Osteocyte (in vitro differentiated cells): ENCODE results near the gene TTLL11. TPM values are rescaled to one million over a fixed set of nuclear protein-coding genes. Genes with fewer than 3 reads are reported as not detected.

Experiments used
- DNase-seq: peaks from one replicate; pipeline ENCODE4 v3.0.0; 2021; ENCODE audit warnings: mixed read lengths; ENCODE audit not compliant: unreplicated experiment; ENCODE audit errors: extremely low spot score
- H3K27ac Mint-ChIP-seq: one replicate; pipeline ENCODE4 v1.8.0; 2021; ENCODE audit warnings: mild to moderate bottlenecking, mixed read lengths; ENCODE audit not compliant: unreplicated experiment
- H3K27me3 Mint-ChIP-seq: one replicate; pipeline ENCODE4 v1.8.0; 2021; ENCODE audit warnings: mixed read lengths; ENCODE audit not compliant: unreplicated experiment
- H3K36me3 Mint-ChIP-seq: one replicate; pipeline ENCODE4 v1.8.0; 2021; ENCODE audit warnings: mixed read lengths; ENCODE audit not compliant: unreplicated experiment
- H3K4me1 Mint-ChIP-seq: one replicate; pipeline ENCODE4 v1.8.0; 2021; ENCODE audit warnings: mixed read lengths; ENCODE audit not compliant: unreplicated experiment
- H3K4me3 Mint-ChIP-seq: one replicate; pipeline ENCODE4 v1.8.0; 2021; ENCODE audit warnings: mild to moderate bottlenecking, moderate library complexity, mixed read lengths; ENCODE audit not compliant: unreplicated experiment
- H3K9me3 Mint-ChIP-seq: one replicate; pipeline ENCODE4 v1.8.0; 2021; ENCODE audit warnings: mixed read lengths; ENCODE audit not compliant: unreplicated experiment
- total RNA-seq: library from RNA; stranded (reverse); gene quantifications from 2 replicates; pipeline ENCODE4 v1.2.1, GENCODE V29; 2021
- TF ChIP-seq, protein P1 (sequence below): fragments of 200-600 bp; sonication (generic); IDR thresholded peaks from 2 replicates; pipeline ENCODE4 v1.5.0; 2021; ENCODE audit warnings: antibody characterized with exemption, mild to moderate bottlenecking, moderate library complexity

Gene TTLL11
- total RNA-seq, 1 donor from 2014 or later, result 6.0 TPM

DNA sequence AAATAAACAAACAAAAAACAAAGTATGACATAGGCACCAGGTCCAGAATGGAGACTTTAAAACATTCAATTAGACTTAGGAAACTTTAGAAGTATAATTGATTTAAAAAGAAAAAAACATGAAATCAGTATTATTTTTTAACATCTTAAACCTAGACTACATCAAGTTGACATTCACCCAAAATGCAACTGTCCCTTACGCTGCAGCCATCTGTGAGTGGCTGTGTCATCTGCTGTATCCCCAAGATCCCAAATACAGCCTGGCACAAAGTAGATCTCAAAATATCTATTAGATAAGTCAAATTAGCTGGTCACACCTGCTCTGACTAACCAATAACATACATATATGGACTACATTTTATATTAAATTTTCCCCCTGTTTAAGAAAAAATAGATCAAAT is 7.8 kb downstream of the TTLL11 start:
- no peak for DNase-seq
- Mint-ChIP-seq H3K36me3 (no peaks in the 10 kb centered on the region), H3K27me3 (no peaks in the 10 kb centered on the region), H3K27ac (no peak overlapping the region), H3K4me1 (peaks cover 32% of the 10 kb centered on the region), H3K4me3 (no peak overlapping the region), H3K9me3 (no peaks in the 10 kb centered on the region)
- TF ChIP-seq, protein P1, sequence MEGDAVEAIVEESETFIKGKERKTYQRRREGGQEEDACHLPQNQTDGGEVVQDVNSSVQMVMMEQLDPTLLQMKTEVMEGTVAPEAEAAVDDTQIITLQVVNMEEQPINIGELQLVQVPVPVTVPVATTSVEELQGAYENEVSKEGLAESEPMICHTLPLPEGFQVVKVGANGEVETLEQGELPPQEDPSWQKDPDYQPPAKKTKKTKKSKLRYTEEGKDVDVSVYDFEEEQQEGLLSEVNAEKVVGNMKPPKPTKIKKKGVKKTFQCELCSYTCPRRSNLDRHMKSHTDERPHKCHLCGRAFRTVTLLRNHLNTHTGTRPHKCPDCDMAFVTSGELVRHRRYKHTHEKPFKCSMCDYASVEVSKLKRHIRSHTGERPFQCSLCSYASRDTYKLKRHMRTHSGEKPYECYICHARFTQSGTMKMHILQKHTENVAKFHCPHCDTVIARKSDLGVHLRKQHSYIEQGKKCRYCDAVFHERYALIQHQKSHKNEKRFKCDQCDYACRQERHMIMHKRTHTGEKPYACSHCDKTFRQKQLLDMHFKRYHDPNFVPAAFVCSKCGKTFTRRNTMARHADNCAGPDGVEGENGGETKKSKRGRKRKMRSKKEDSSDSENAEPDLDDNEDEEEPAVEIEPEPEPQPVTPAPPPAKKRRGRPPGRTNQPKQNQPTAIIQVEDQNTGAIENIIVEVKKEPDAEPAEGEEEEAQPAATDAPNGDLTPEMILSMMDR, result no peak

DNA sequence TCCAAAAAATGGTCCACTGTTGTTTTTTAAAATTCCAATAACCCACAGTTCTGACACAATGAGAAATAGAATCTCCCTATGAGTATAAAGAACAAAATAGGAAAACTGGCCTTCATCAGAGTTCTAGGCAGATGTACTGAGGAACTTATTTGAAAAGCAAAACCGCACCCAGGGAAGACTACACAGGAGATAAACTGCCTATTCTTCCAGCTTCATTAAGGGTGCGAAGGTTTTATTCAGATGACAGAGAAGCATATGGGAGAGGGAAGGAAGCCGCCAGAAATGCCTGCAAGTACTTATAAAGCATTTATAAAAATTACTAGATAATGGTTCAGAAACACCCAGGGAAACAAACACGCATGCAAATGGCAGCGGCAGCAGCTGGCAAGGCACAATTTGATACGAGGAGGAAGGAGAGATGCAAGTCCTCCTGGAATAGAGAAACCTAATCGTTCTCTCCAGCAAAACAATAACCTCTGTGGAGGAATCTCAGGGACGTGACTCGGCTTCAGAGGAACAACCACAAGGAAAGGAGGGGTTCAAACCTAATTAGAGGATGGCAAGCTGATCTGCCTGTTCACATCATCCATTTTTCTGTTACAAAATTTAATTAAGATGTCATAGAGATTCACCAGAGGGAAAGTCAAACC is 9.0 kb downstream of the TTLL11 start:
- H3K27ac Mint-ChIP-seq, result peak overlapping the region; percentile 45
- peak; percentile 8 for DNase-seq
- H3K27me3 Mint-ChIP-seq, result no peaks in the 10 kb centered on the region
- peaks cover 34% of the 10 kb centered on the region for H3K4me1 Mint-ChIP-seq
- no peaks in the 10 kb centered on the region for H3K9me3 Mint-ChIP-seq
- no peak overlapping the region for H3K4me3 Mint-ChIP-seq
- H3K36me3 Mint-ChIP-seq, result no peaks in the 10 kb centered on the region
- TF ChIP-seq, protein P1, result no peak

DNA sequence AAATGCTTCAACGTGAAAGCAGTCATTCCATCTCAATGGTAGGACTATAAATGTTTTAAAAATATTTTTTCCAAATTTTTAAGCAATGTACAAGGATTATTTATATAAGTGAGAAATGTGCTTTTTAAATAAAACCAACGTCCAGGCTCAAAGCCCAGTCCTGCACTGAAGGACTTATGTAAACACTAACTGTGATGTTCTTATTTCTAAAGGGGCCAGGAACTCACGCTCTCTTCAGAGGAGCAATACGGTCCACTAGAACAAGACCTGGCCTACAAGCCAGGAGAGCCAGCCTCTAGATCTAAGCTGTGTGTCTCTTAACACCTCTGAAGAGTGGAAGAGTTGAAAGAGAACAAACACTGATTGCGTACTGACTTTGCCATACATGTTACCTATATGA is 12.1 kb downstream of the TTLL11 start:
- Mint-ChIP-seq H3K4me1 (peaks cover 38% of the 10 kb centered on the region), H3K4me3 (no peak overlapping the region), H3K36me3 (peaks cover 15% of the 10 kb centered on the region), H3K27me3 (no peaks in the 10 kb centered on the region), H3K27ac (peak overlapping the region; percentile 60), H3K9me3 (peaks cover 19% of the 10 kb centered on the region)
- no peak for DNase-seq
- TF ChIP-seq, protein P1, result no peak

DNA sequence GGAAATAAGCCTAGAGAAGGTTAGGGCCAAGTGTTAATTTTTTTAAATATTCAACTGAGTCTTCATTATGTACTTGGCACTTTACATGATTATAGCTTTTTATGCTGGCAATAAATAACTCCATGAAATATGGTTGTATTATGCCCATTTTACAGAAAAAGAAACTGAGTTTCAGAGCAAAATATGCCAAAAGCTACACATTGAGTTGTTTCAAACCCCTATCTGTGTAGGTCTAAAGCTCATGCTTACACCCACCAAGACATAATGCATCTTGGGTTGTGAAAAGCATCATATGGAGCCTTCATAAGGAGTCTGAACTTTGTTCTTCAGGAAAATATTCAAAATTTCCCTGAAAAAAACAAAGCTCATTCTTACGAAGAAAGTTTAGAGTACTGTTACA is 14.6 kb downstream of the TTLL11 start:
- Mint-ChIP-seq H3K4me3 (no peak overlapping the region), H3K27me3 (no peaks in the 10 kb centered on the region), H3K9me3 (peaks cover 19% of the 10 kb centered on the region), H3K27ac (no peak overlapping the region), H3K36me3 (peaks cover 15% of the 10 kb centered on the region), H3K4me1 (peaks cover 43% of the 10 kb centered on the region)
- DNase-seq, result no peak
- TF ChIP-seq, protein P1, result no peak

DNA sequence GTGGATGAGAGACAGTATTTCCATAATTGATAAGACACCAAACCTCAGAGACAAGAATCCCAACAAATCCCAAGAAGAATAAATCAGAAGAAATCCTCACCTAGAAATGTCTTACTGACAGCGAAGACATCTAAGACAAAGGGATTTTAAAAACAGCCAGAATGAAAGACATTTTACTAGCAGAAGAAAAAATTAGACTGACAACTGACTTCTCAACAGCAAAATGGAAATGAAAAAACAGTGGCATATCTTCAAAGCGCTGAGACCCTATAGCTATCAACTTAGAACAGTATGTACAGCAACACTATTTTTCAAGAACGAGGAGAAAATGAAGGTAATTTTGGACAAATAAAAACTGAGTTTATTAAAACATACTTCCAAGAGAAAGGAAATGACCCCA is 16.3 kb downstream of the TTLL11 start:
- TF ChIP-seq, protein P1, result no peak
- H3K27ac Mint-ChIP-seq, result no peak overlapping the region
- H3K36me3 Mint-ChIP-seq, result peaks cover 15% of the 10 kb centered on the region
- no peaks in the 10 kb centered on the region for H3K27me3 Mint-ChIP-seq
- H3K4me3 Mint-ChIP-seq, result no peak overlapping the region
- DNase-seq, result no peak
- H3K4me1 Mint-ChIP-seq, result peaks cover 34% of the 10 kb centered on the region
- peaks cover 19% of the 10 kb centered on the region for H3K9me3 Mint-ChIP-seq
